Measurements from ENCODE around the gene TSR3.

Gene TSR3

GRCh38 chr16:1354815-1355540 is 3.3 kb upstream of the TSR3 start:
- DNase-seq (ENCODE audit: low read depth, low spot score): no peak

- no peak for DNase-seq (ENCODE audit: low read depth, low spot score)
These were observed 480 bp downstream of the TSR3 start for GRCh38 chr16:1351215-1351581.

GRCh38 chr16:1350691-1351090 is 987 bp downstream of the TSR3 start:
- no peak for DNase-seq (ENCODE audit: low read depth, low spot score)

GRCh38 chr16:1349951-1350350 is 1.7 kb downstream of the TSR3 start:
- no peak for DNase-seq (ENCODE audit: low read depth, low spot score)

GRCh38 chr16:1349351-1349750 is 2.3 kb downstream of the TSR3 start:
- no peak for DNase-seq (ENCODE audit: low read depth, low spot score)

- DNase-seq (ENCODE audit: low read depth, low spot score): no peak
These were observed 2.8 kb downstream of the TSR3 start for GRCh38 chr16:1348926-1349325.

- DNase-seq (ENCODE audit: low read depth, low spot score): no peak
These were observed 3.2 kb downstream of the TSR3 start for GRCh38 chr16:1348441-1348840.

GRCh38 chr16:1347962-1348361 is 3.7 kb downstream of the TSR3 start:
- no peak for DNase-seq (ENCODE audit: low read depth, low spot score)

- DNase-seq (ENCODE audit: low read depth, low spot score): no peak
These were observed 4.3 kb downstream of the TSR3 start for GRCh38 chr16:1347286-1347855.

- DNase-seq (ENCODE audit: low read depth, low spot score): no peak
These were observed 5.0 kb downstream of the TSR3 start for GRCh38 chr16:1346422-1347285.

GRCh38 chr16:1345651-1346421 is 5.8 kb downstream of the TSR3 start:
- DNase-seq (ENCODE audit: low read depth, low spot score): no peak

- DNase-seq (ENCODE audit: low read depth, low spot score): no peak
These were observed 6.6 kb downstream of the TSR3 start for GRCh38 chr16:1345087-1345486.

GRCh38 chr16:1344499-1344898 is 7.2 kb downstream of the TSR3 start:
- no peak for DNase-seq (ENCODE audit: low read depth, low spot score)

- DNase-seq (ENCODE audit: low read depth, low spot score): no peak
These were observed 8.0 kb downstream of the TSR3 start for GRCh38 chr16:1343428-1344242.

GRCh38 chr16:1342526-1343427 is 8.9 kb downstream of the TSR3 start:
- peak; percentile 90 for DNase-seq (ENCODE audit: low read depth, low spot score)

GRCh38 chr16:1341495-1342420 is 9.9 kb downstream of the TSR3 start:
- no peak for DNase-seq (ENCODE audit: low read depth, low spot score)

- DNase-seq (ENCODE audit: low read depth, low spot score): no peak
These were observed 10.8 kb downstream of the TSR3 start for GRCh38 chr16:1340730-1341494.

Measured in iPS DF 19.7 (cell line).